ENCODE data around the gene DHRS11.
A peak's percentile ranks its signal among the peaks of the same experiment; 100 is the strongest.

Gene DHRS11

DNA sequence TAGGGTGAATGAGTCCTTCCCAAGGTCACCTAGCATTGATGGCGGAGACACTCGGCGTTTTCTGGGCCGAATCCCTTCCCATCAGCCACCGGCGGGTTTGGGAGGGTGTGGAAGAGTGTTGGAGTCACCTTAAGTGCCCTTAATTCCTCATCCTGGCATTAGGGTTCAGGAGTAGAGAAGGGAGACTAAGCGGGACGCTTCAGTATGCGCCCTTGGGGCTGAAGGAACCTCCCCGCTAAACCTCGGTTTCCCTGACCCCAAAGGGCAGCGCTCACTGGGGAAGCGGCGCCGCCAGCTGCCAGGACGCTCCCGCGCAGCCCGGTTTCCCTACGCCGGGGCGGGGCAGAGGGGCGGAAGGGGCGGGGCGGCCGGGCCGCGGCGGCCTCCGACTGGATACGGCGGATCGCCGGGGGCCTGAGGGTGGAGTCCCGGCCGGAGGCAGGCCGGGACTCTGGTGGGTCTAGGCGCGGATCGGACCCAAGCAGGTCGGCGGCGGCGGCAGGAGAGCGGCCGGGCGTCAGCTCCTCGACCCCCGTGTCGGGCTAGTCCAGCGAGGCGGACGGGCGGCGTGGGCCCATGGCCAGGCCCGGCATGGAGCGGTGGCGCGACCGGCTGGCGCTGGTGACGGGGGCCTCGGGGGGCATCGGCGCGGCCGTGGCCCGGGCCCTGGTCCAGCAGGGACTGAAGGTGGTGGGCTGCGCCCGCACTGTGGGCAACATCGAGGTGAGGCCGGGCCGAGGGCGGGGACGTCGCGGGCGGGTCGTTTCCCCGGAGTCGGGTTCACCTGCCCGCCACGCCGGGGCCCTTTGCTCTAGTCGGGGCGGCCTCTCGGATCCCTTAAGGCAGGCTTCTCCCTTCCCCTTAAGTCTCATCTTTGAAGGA, at the start of gene DHRS11:
Gene DHRS11, plus strand, starts transcription at position 446 of the 882 bp plus-strand sequence. Its CDS starts 131 bp downstream, at position 577.
- peak; percentile 67 for DNase-seq

GRCh38 chr17:36542755-36543154, 48.9 kb upstream of the DHRS11 start:
- DNase-seq = no peak

- DNase-seq = peak; percentile 3
These were observed 47.7 kb upstream of the DHRS11 start for GRCh38 chr17:36544044-36544306.

DNA sequence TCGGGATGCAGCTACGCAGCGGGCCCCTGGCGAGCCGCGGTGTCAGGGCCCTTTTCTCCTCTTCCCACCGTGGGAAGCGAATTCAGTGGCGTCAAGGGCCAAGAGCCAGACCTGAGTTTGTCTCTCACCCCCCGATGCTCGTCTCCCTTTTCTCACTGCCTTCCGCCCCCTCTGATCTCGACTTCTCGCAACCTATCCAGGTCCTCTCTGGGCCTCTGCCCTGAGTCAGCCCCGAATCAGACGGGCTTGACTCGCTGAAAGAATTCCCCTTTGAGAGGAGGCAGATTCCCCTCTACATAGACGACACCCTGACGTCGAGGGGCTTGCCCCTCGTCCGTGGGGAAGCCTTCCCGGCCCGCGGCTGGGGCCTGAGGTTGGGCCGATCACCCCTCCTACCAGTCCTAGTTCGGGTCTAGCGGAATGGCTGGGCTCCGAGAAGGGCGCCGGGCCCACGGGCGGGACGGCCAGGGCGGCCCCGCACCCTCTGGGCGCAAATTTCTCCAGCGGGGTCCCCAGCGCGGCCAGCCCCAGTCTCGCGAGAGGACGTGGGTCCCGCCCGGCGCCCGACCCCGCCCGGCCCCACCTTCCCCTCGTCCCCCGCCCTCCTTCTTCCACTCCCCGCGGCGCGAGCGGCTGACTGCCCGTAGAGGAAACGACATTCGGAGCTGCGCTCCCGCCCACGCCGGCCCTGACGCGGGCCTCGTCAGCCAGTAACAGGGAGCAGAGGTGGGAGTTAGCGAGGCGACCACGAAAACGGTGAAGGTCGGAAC, 47.2 kb upstream of the DHRS11 start, which contains the start of gene GGNBP2:
Gene GGNBP2, plus strand, starts transcription at position 613 of the 770 bp plus-strand sequence. CDS start 806 bp downstream, outside the sequence.
- DNase-seq = peak; percentile 75

GRCh38 chr17:36545077-36545464, 46.6 kb upstream of the DHRS11 start:
- DNase-seq = peak; percentile 74

GRCh38 chr17:36545465-36546417, 45.9 kb upstream of the DHRS11 start:
- DNase-seq = peak; percentile 86

- no peak for DNase-seq
These were observed 45.1 kb upstream of the DHRS11 start for GRCh38 chr17:36546418-36547093.

GRCh38 chr17:36547776-36548175, 43.9 kb upstream of the DHRS11 start:
- DNase-seq = no peak

DNA sequence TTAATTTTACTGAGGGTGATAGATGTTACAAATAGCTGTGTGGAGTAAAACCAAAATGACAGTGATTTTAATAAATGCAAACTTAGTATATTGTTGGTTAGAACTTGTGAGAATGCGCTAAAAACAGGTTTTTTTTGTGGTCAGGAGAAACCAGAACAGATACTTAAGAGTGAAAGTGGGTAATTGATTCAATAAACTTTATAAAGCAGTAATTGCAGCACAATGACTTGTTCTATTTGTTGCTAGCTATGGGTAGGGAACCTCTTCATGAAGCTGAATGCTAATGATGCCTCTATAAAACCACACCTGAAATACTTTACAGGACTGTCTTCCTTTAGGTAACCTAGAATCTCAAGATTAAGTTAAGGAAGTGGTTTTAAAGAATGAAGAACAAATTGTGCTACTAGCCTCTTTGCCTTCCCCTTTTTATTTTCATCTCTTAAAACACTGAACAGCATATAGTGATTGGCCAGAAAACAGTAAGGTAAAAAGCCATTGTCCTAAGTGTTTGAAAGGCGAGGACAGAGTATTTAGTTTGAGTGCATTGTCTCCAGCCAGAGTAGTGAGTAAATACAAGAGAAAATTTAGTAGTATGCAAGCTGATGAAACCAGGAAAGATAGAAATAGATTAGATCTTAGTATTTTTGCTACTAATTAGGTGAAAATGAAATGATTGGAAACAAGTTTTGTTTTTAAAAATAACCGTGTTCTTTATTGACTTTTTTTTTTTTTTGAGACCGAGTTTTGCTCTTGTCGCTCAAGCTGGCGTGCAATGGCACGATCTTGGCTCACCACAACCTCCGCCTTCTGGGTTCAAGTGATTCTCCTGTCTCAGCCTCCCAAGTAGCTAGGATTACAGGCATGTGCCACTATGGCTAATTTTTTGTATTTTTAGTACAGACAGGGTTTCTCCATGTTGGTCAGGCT, 40.9 kb upstream of the DHRS11 start:
- no peak for DNase-seq

DNA sequence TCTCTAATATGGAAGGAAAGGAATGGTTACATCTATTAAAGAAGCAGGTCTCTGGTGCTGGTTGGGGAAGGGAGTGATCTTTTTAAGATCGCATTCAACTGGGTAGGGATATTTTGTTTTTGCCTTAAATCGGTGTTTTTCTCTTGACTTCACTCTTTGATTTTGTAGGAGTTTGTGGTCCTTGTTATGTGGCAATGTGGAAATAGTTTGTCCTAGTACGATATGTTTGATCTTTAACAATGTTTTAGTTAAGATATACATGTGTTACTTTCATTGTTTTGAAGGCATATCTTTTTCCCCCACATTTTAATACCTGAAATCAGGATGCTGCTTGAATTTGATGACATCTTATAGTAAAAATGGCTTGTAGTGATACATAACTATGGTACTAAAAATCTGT, 38.2 kb upstream of the DHRS11 start:
- no peak for DNase-seq

DNA sequence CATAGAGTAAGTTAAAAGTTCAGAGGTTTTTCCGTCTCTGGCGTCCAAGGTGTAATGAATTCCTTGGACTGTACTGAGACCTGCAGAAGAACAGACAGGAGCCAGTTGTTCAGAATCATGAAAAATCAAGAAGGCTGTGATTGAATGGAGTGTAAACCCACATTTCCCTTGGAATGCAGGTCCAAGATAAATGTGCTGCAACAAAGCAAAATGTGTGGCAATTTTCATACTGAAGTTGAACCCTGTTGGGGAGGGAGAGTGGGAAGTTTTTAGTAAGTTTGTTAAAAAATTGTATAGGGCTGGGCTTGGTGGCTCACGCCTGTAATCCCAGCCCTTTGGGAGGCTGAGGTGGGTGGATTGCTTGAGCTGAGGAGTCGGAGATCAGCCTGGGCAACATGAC, 25.6 kb upstream of the DHRS11 start:
- DNase-seq = no peak

- DNase-seq = no peak
These were observed 16.7 kb upstream of the DHRS11 start for GRCh38 chr17:36575028-36575427.

- DNase-seq = no peak
These were observed 14.9 kb upstream of the DHRS11 start for GRCh38 chr17:36576793-36577192.

- DNase-seq = no peak
These were observed 13.0 kb upstream of the DHRS11 start for GRCh38 chr17:36578671-36579070.

DNA sequence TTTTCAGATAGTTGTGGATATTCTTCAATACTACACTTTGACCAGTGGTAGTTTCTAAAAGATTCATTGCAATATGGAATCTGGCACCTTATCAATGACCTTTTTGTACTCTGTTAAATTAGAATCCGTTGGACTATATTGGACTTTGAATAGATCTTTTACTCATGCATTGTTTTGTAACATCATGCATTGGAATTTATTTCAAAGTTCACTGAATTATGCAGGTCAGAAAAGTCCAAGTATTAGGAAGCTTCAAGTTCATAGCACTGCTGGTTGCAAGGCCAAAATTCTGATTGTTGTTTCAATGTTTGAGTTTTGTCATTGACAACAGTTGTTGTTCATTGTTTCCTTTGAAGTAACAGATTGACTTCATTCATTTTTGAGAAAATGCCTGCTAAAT, 7.9 kb upstream of the DHRS11 start:
- DNase-seq = no peak

DNA sequence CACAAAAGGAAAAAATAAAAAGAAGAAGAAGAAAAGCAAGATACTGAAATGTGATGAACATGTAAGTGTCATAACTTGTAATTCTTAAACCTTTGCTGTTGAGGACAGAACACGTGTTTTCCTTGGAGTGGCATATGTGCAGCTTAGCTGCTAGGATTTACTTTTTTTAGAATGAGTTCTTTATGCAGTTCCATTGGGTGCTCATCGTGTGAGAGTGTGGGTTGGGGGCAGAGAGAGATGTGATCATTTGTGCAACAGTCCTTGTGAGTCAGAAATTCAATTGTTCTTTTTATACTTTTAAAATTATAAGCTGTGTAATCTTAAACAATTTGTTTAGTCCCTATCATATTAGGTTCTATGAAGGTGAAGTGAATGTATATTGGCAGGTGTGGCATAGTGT, 5.5 kb upstream of the DHRS11 start:
- no peak for DNase-seq

GRCh38 chr17:36590082-36590481, 1.6 kb upstream of the DHRS11 start:
- DNase-seq = no peak

DNA sequence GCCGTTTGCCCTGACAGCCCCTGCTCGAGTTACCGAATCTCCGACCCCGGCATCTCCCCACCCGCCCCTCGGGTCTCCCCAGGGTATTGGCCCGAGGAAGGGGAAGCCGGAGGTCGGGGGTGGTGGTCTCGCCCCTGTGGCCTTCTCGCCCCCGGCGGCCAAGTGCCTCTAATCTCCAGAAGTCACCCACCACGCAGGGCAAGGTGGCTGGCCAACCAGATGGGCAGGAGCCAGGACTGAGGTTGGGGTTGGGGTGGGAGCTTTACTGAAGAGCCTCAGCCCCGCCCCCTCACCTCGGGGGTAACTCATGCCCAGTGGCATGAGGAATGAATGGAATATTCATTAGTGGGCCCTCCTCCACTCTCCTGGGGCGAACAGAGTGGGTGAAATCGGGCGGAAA, 637 bp downstream of the DHRS11 start:
- DNase-seq = peak; percentile 8

DNA sequence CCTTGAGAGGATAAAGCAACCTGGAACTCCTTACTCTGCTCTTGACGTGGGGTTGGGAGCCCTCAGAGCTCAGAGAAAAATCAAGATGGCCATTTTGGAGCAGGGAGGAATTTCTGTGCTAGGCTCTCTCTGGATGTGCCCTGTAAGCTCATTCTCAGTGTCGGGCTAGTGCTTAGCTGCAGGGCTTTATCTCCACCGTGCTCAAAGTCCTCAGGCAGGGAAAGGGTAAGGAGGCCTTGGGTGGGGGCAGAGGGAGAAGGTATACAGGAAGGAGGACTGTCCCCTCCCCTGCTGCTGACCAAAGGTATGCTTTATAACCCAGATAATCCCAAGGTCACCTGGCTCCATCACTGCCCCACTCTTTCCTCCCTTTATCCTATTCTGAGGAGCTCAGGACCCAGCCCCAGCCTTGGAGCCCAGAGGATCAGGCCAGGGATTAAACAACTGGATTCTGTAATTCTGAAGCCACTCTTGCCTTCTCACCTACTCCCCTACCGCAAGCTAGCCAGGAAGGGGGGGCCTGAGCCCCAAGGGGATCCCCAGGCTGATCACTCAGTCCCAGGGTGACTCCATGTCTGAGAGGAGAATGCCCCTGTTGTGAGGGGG, 1.1 kb downstream of the DHRS11 start:
- DNase-seq = no peak

- DNase-seq = no peak
These were observed 2.1 kb downstream of the DHRS11 start for GRCh38 chr17:36593656-36594316.
